DOHH2 (cell line): ENCODE results near the gene ZNF639.

Source experiments
- H3F3A ChIP-seq: fragments of 200-600 bp; sonication (generic), shearing (Covaris generic); 2 replicates; pipeline ENCODE4 v1.6.0; 2016; ENCODE audit warnings: antibody characterized with exemption, mild to moderate bottlenecking; ENCODE audit not compliant: control insufficient read depth, insufficient read depth
- H3K27ac ChIP-seq: fragments of 200-600 bp; sonication (generic); 2 replicates; pipeline ENCODE4 v1.5.1; 2014; ENCODE audit warnings: low read depth, mild to moderate bottlenecking, low read length, moderate library complexity
- H3K27me3 ChIP-seq: fragments of 200-600 bp; sonication (generic); 2 replicates; pipeline ENCODE4 v1.6.1; 2014; ENCODE audit warnings: mild to moderate bottlenecking, low read length, mixed read lengths; ENCODE audit not compliant: control insufficient read depth
- H3K36me3 ChIP-seq: fragments of 200-600 bp; sonication (generic); 2 replicates; pipeline ENCODE4 v1.6.1; 2014; ENCODE audit warnings: mild to moderate bottlenecking, low read length, moderate library complexity, mixed read lengths; ENCODE audit not compliant: control insufficient read depth
- H3K4me1 ChIP-seq: fragments of 200-600 bp; sonication (generic); 2 replicates; pipeline ENCODE4 v1.6.1; 2014; ENCODE audit warnings: mild to moderate bottlenecking, low read length, mixed read lengths; ENCODE audit not compliant: control insufficient read depth
- H3K4me2 ChIP-seq: fragments of 200-600 bp; sonication (generic); 2 replicates; pipeline ENCODE4 v1.6.0; 2014; ENCODE audit warnings: mild to moderate bottlenecking, low read length, moderate library complexity
- H3K4me3 ChIP-seq: fragments of 200-600 bp; sonication (generic); 2 replicates; pipeline ENCODE4 v1.5.1; 2014; ENCODE audit warnings: mild to moderate bottlenecking, low read length, mixed read lengths
- H3K79me2 ChIP-seq: fragments of 200-600 bp; sonication (generic); 2 replicates; pipeline ENCODE4 v1.6.1; 2014; ENCODE audit warnings: mild to moderate bottlenecking, low read length, mixed read lengths; ENCODE audit not compliant: control insufficient read depth
- H3K9me2 ChIP-seq: fragments of 200-600 bp; sonication (generic); replicated peaks from 2 replicates; pipeline ENCODE4 v1.6.1; 2014; ENCODE audit warnings: mild to moderate bottlenecking, low read length, mixed read lengths; ENCODE audit not compliant: control insufficient read depth
- H3K9me3 ChIP-seq: fragments of 200-600 bp; sonication (generic); 2 replicates; pipeline ENCODE4 v1.6.1; 2014; ENCODE audit warnings: antibody characterized with exemption, low read length, mixed read lengths; ENCODE audit not compliant: control insufficient read depth, insufficient read depth
- H4K20me1 ChIP-seq: fragments of 200-600 bp; sonication (generic); 2 replicates; pipeline ENCODE4 v1.6.0; 2014; ENCODE audit warnings: low read depth, mild to moderate bottlenecking, antibody characterized with exemption, low read length, moderate library complexity; ENCODE audit not compliant: control insufficient read depth, insufficient read depth
- EZH2phosphoT487 ChIP-seq: fragments of 200-600 bp; sonication (generic); IDR thresholded peaks from 2 replicates; pipeline ENCODE4 v1.6.1; 2017; ENCODE audit warnings: borderline replicate concordance, mild to moderate bottlenecking, antibody characterized with exemption, low read length, moderate library complexity, mixed read lengths
- TF ChIP-seq, protein P1 (sequence below): fragments of 200-600 bp; sonication (generic); IDR thresholded peaks from one replicate; pipeline ENCODE4 v1.5.1; 2014; ENCODE audit warnings: antibody characterized with exemption, mild to moderate bottlenecking, low read depth, low read length; ENCODE audit not compliant: poor library complexity, severe bottlenecking

The ZNF639 gene

DNA sequence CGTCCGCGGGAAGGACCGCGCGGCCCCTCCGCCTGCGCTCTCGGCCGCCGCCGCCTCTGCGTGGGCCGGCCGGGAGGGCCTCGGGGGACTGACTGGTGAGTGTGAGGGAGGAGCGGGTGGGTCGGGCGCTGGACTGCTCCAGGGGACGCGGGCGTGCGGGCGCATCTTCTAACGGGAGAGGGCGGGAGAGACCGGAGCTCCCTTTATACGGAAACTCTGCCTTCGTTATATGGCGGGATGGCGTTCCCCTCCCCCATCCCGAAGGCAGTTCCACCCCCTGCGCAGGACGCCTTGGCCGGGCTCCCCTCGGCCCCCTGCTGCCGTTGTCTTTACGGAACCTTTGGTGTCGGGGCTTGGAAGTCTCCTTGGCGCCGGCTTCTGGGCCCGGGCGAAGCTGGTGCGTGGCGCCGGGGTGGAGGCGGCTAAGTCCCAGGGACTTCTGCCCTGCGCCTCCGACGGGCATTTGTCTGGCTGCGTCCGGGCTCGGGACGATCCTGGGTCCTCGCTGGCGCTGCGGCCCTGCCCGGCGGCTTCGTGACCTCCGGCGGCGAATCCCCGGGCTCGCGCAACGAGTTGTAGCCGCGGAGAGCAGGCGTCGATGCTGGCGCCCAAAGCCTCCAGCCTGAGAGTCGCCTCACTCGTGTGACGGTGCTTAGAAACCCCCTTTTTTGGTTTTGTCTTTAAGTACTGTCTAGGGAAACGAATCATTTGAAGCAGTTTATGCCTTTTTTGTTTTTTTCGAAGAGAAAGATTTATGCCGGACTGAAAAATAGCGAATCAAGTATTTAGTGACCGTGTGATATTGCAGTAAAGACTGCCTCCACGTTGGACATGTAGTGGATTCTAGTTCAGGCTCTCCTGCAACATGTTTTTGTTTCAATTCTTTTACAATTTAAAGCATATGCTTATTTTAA is 623 bp downstream of the ZNF639 start:
- no peaks in the 10 kb centered on the region for H3K9me3 ChIP-seq
- no peaks in the 10 kb centered on the region for H3K27me3 ChIP-seq
- H3K4me2 ChIP-seq, result peak overlapping the region; percentile 83
- H3K9me2 ChIP-seq, result no peaks in the 10 kb centered on the region
- peak overlapping the region; percentile 68 for H3K27ac ChIP-seq
- peaks cover 63% of the 10 kb centered on the region for H3K79me2 ChIP-seq
- peaks cover 27% of the 10 kb centered on the region for H3K4me1 ChIP-seq
- H3F3A ChIP-seq, result peaks cover 9% of the 10 kb centered on the region
- H3K4me3 ChIP-seq, result peak overlapping the region; percentile 85
- H4K20me1 ChIP-seq, result peaks cover 15% of the 10 kb centered on the region; the same call in 1 of the 2 replicates
- H3K36me3 ChIP-seq, result peaks cover 52% of the 10 kb centered on the region
- TF ChIP-seq EZH2phosphoT487, result no peak
- TF ChIP-seq, protein P1, sequence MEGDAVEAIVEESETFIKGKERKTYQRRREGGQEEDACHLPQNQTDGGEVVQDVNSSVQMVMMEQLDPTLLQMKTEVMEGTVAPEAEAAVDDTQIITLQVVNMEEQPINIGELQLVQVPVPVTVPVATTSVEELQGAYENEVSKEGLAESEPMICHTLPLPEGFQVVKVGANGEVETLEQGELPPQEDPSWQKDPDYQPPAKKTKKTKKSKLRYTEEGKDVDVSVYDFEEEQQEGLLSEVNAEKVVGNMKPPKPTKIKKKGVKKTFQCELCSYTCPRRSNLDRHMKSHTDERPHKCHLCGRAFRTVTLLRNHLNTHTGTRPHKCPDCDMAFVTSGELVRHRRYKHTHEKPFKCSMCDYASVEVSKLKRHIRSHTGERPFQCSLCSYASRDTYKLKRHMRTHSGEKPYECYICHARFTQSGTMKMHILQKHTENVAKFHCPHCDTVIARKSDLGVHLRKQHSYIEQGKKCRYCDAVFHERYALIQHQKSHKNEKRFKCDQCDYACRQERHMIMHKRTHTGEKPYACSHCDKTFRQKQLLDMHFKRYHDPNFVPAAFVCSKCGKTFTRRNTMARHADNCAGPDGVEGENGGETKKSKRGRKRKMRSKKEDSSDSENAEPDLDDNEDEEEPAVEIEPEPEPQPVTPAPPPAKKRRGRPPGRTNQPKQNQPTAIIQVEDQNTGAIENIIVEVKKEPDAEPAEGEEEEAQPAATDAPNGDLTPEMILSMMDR, result no peak

DNA sequence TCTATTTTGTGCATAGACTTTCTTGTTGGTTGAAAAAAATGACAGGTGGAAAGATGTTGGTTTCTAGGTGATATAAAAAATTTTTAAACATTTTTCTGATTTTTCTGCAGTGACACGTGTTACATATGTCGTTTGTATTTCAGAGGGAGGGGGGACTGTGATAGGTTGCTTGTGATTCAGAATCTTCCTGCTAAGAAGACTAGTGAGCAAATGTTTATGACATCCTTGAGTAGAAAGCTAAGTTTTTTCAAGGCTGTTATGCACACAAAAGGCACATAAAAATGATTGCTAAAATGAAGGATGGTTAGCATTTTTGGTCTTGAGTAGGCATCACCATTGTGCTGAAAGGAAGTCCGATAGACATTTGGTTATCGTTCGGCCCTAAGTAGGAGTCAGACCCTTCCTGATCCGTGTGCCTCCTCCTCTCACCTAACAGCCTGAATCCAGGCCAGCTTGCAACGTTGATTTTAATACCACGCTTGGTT is 1.5 kb downstream of the ZNF639 start:
- Histone ChIP-seq H3F3A (peaks cover 9% of the 10 kb centered on the region), H3K4me1 (peaks cover 27% of the 10 kb centered on the region), H3K27ac (peak overlapping the region; percentile 68), H3K9me2 (no peaks in the 10 kb centered on the region), H3K4me3 (peak overlapping the region; percentile 85), H4K20me1 (peaks cover 15% of the 10 kb centered on the region; the same call in 1 of the 2 replicates), H3K36me3 (peaks cover 61% of the 10 kb centered on the region), H3K79me2 (peaks cover 70% of the 10 kb centered on the region), H3K27me3 (no peaks in the 10 kb centered on the region), H3K4me2 (peak overlapping the region; percentile 83), H3K9me3 (no peaks in the 10 kb centered on the region)
- TF ChIP-seq EZH2phosphoT487, result no peak
- TF ChIP-seq, protein P1, result no peak

DNA sequence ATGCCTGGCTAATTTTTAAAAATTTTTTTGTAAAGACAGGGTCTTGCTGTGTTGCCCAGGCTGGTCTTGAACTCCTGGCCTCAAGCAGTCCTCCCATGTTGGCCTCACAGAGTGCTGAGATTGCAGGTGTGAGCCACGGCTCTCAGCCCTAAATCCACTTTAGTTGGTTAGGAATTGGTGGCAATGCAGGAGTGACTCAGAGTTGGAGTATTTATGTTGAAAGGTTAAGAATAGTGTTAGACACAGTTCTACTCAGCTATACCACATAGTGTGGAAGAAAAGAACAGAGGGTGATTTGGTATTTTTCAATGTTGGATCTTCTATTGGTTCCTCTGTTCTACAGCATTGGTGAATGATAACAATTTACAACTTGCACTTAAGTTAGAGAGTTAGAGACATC is 7.6 kb downstream of the ZNF639 start:
- Histone ChIP-seq H3K9me2 (no peaks in the 10 kb centered on the region), H3F3A (peaks cover 20% of the 10 kb centered on the region), H4K20me1 (peaks cover 22% of the 10 kb centered on the region; the same call in 1 of the 2 replicates), H3K79me2 (peaks cover 84% of the 10 kb centered on the region), H3K4me3 (no peak overlapping the region), H3K27me3 (no peaks in the 10 kb centered on the region), H3K9me3 (no peaks in the 10 kb centered on the region), H3K27ac (no peak overlapping the region), H3K4me2 (no peak overlapping the region), H3K4me1 (peaks cover 1% of the 10 kb centered on the region; the same call in 1 of the 2 replicates), H3K36me3 (peaks cover 96% of the 10 kb centered on the region)
- TF ChIP-seq, protein P1, result no peak
- TF ChIP-seq EZH2phosphoT487, result no peak
